ENCODE results near the gene PCID2. TPM values are rescaled to one million over a fixed set of nuclear protein-coding genes. Genes with fewer than 3 reads are reported as not detected.

PCID2 gene
- total RNA-seq, 1 donor from 2014 or later: 61.1 TPM

- no peaks in the 10 kb centered on the region for H3K36me3 ChIP-seq (ENCODE audit: control insufficient read depth, insufficient read depth, low read length)
- no peaks in the 10 kb centered on the region for H3K27me3 ChIP-seq (ENCODE audit: control insufficient read depth, insufficient read depth, low read length)
- H3K4me3 ChIP-seq (ENCODE audit: low read depth, low read length): no peak overlapping the region
- no peak for FAIRE-seq
- DNase-seq (ENCODE audit: low read depth): no peak
- no peak for TF ChIP-seq CTCF (IDR thresholded peaks at IDR 0.05; ENCODE audit: insufficient read depth, low read length, severe bottlenecking)
Measured at GRCh38 chr13:113169277-113170272, 38.9 kb downstream of the PCID2 start.

DNA sequence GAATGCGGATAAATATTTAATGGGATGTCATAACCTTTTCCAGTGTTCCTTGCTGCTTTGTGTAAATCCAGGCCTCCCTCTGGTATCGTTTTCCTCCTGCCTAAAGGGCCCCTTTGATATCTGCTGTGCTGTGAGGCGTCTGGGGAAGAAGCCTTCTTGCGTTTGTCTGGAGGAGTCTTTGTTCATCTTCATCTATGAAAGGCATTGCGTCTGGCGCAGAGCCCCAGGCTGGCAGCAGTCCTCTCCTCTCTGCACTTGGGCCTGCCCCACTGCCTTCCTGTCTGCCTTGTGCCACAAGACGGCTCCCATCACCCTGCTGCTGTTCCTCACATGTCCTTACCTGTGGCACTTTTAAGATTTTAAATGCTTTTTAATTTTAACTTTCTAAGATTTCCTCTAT, 40.3 kb downstream of the PCID2 start:
- TF ChIP-seq CTCF (IDR thresholded peaks at IDR 0.05; ENCODE audit: insufficient read depth, low read length, severe bottlenecking): no peak
- peaks cover 2% of the 10 kb centered on the region for H3K27me3 ChIP-seq (ENCODE audit: control insufficient read depth, insufficient read depth, low read length)
- FAIRE-seq: no peak
- no peak overlapping the region for H3K4me3 ChIP-seq (ENCODE audit: low read depth, low read length)
- DNase-seq (ENCODE audit: low read depth): no peak
- no peaks in the 10 kb centered on the region for H3K36me3 ChIP-seq (ENCODE audit: control insufficient read depth, insufficient read depth, low read length)

- no peak for TF ChIP-seq CTCF (IDR thresholded peaks at IDR 0.05; ENCODE audit: insufficient read depth, low read length, severe bottlenecking)
- Histone ChIP-seq H3K4me3 (ENCODE audit: low read depth, low read length) (no peak overlapping the region), H3K36me3 (ENCODE audit: control insufficient read depth, insufficient read depth, low read length) (no peaks in the 10 kb centered on the region), H3K27me3 (ENCODE audit: control insufficient read depth, insufficient read depth, low read length) (peaks cover 4% of the 10 kb centered on the region)
- FAIRE-seq: no peak
- no peak for DNase-seq (ENCODE audit: low read depth)
Measured at GRCh38 chr13:113167575-113167974, 40.9 kb downstream of the PCID2 start.

- FAIRE-seq (no peak), DNase-seq (ENCODE audit: low read depth) (no peak)
- H3K36me3 ChIP-seq (ENCODE audit: control insufficient read depth, insufficient read depth, low read length): no peaks in the 10 kb centered on the region
- no peak overlapping the region for H3K4me3 ChIP-seq (ENCODE audit: low read depth, low read length)
- no peak for TF ChIP-seq CTCF (IDR thresholded peaks at IDR 0.05; ENCODE audit: insufficient read depth, low read length, severe bottlenecking)
- H3K27me3 ChIP-seq (ENCODE audit: control insufficient read depth, insufficient read depth, low read length): peaks cover 4% of the 10 kb centered on the region
Measured at GRCh38 chr13:113167155-113167554, 41.3 kb downstream of the PCID2 start.

GRCh38 chr13:113166681-113167080, 41.8 kb downstream of the PCID2 start:
- Histone ChIP-seq H3K36me3 (ENCODE audit: control insufficient read depth, insufficient read depth, low read length) (no peaks in the 10 kb centered on the region), H3K4me3 (ENCODE audit: low read depth, low read length) (no peak overlapping the region), H3K27me3 (ENCODE audit: control insufficient read depth, insufficient read depth, low read length) (peaks cover 4% of the 10 kb centered on the region)
- no peak for FAIRE-seq
- TF ChIP-seq CTCF (IDR thresholded peaks at IDR 0.05; ENCODE audit: insufficient read depth, low read length, severe bottlenecking): no peak
- no peak for DNase-seq (ENCODE audit: low read depth)

Measured in bronchial epithelial cell (primary cell).